ENCODE data around the gene SLC5A1.

- TF ChIP-seq CTCF (IDR thresholded peaks at IDR 0.05) (no peak), TP53 (CRISPR knock-in tag; IDR thresholded peaks at IDR 0.05) (no peak), RNF2 (IDR thresholded peaks at IDR 0.05; ENCODE audit: borderline replicate concordance, low read depth) (no peak), MAX (IDR thresholded peaks at IDR 0.05) (no peak), RAD21 (conservative IDR thresholded peaks at IDR 0.05 in 1 of 2, IDR thresholded peaks at IDR 0.05 in 1 of 2) (no peak), BCL3 (IDR thresholded peaks at IDR 0.05) (no peak), JUN (IDR thresholded peaks at IDR 0.05) (no peak), MYC (IDR thresholded peaks at IDR 0.05; ENCODE audit: borderline replicate concordance, low read length) (no peak), EP300 (IDR thresholded peaks at IDR 0.05) (no peak), CHD2 (IDR thresholded peaks at IDR 0.05; ENCODE audit: low read length, partially characterized antibody) (no peak), POLR2A (IDR thresholded peaks at IDR 0.05; ENCODE audit: low read length) (no peak), ZFP36 (IDR thresholded peaks at IDR 0.05; ENCODE audit: borderline replicate concordance, partially characterized antibody) (no peak)
Measured at GRCh38 chr22:32055069-32055468, 12.0 kb downstream of the SLC5A1 start.

Data from A549 (cell line).